Activated CD4-positive, CD25-positive, alpha-beta regulatory T cell (primary cell): ENCODE results near the gene GNB1L.
"Not testable (repeated sequence)": the region's sequence is repeated elsewhere in the genome, so short reads cannot be mapped to it uniquely, and the experiment has no call there.

Source experiments
- DNase-seq, 4 experiments: peaks; one replicate each; lab custom pipeline; 2025; lab: John Stamatoyannopoulos, UW

Gene GNB1L

DNA sequence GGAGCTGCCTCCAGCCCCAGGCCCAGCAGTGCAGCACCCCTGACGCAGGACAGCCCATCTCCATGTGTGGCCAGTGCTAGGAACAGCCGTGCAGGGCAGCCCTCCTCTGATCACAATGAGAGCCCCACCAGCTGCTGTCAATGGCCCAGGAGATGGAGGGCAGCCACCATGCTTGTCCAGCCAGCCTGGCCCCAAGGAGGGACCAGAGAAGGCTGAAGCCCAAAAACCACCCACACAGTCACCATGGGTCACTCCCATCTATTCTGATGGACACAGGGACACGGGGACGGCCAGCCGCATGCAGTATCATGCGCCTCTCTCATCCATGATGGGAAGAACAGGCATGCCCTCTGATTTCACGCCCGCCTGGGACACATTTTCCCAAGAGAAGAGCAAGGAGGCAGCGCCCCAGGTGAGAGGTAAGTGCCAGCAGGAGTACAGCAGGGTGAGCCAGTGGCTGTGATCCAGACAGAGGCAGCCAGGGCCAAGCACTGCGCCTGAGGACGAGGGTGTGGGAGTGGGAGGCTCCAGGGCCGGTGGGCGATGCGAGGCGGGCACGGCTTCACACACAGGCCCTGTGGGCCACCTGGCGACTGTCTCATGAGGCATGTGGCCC, 33.6 kb upstream of the GNB1L start:
- no peak for DNase-seq

- DNase-seq, result no peak
Observed at GRCh38 chr22:19887256-19887985, 32.7 kb upstream of the GNB1L start.

- DNase-seq, result no peak
Observed at GRCh38 chr22:19886605-19887255, 32.1 kb upstream of the GNB1L start.

DNA sequence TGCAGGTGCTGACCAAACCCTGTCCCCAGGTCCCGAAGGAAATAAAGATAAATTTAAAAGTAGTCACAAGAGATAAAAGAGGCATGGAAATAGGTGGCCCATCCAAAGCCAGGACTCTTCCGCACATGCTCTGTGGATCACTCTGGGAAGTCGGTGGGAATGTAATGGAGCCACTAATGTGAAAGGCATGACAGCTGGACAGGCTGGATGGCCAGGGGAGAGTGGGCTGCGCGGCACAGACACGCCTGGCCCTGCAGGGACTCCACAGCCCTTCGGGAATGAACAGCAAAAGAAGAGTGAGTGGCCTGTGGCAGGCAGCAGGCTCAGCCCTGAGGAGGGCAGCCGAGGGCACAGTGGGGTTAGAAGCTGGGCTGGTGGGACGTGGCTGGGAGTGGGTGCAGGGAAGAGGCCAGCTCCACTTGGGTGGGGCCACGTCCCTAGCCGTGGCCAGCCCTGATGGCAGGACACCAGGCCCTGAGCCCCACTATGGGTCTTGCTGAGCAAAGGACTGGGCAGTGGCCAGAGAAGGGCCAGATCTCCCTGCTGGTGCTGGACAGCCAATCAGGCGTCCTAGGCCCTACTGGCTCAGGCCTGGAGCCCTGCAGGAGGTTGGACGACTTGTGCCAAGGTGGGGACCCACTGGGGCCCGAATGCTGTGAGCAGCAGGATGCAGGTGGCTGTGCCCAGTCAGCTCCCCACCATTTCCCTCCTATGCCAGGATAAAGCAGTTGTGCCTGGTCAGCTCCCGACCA, 31.3 kb upstream of the GNB1L start:
- DNase-seq, result no peak

DNA sequence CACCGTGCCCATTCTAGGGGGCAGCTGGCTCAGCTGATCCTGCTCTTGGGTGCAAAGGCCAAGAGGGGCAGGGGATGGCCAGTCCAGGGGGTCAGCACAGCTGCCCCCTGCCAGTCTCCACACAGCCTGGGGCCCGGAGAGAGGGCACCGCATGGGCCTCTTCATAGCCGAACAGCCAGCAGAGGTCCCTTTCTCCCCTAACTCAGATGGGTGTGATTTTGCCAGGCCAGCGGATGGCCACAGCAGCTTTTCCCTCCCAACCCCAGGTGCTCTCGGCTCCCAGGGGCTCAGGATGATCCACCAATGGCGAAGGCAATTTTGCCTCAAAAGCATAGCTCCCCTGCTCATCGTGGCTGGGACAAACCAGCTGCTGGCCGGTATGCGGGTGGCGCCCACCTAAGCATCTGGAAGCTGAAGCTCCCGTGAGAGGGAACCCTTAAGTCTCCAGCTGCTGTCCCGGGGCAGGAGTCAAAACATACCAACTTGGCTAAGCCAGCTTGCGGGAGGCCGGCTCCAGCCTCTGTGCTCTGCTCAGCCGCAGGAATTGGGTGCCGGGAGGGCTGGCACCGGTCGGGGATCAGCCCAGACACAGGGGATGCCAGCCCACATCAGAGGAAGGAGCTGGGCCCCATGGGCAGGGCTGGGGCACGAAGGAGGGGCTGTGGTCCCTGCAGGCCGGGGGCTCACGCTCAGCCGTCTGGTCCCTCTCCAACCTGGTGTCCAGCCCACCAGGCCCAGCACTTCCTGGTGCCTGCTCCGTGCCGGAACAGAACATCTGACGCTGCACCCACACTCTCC, 30.5 kb upstream of the GNB1L start:
- DNase-seq, result no peak

DNA sequence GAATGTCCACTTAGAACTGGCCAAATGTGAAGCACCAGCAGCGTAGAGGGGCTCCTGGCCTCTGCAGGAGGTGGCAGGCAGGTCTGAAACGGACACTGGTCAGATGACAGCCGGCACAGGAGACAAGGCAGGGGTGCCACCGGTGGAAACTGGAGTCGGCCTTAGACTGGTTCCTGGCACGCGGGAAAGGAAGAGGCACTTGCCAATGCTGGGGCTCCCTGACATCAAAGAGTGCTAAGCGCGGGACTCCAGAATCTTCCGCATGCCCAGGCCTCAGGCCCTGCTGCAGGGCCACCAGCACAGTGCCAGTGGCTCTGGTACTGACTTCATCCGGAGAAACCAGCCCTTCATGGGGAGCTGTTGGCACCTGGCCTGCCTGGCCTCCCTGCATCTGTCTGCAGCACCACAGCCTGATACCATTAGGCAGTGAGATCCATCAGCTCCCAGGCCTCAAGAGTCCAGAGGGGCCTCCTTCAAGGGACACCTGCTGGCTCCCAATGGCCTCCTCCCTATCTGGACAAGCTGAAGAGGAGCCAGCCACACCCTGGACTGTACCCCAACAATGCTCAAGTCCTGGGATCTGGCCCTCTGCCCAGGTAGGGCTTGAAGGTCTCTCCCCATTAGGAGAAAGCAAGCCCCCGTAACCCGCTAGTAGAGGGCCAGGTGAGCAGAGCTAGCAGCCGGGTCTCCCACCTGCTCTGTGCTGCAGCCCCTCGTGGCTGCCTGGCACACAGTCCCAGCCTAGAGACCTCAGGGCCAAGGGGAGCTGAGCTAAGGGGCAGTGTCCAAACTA, 29.7 kb upstream of the GNB1L start:
- DNase-seq, result no peak

DNA sequence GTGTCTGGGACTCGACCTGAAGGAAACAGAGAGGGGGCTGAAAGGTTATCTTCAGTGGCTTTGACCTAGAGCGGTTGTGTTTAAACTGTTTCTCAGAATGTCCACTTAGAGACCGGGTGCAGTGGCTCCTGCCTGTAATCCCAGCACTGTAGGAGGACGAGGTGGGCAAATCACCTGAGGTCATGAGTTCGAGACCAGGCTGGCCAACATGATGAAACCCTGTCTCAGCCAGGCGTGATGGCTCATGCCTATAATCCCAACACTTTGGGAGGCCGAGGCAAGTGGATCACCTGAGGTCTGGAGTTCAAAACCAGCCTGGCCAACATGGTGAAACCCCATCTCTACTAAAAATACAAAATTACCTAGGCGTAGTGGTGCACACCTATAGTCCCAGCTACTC, 28.8 kb upstream of the GNB1L start:
- not testable (repeated sequence) for DNase-seq

DNA sequence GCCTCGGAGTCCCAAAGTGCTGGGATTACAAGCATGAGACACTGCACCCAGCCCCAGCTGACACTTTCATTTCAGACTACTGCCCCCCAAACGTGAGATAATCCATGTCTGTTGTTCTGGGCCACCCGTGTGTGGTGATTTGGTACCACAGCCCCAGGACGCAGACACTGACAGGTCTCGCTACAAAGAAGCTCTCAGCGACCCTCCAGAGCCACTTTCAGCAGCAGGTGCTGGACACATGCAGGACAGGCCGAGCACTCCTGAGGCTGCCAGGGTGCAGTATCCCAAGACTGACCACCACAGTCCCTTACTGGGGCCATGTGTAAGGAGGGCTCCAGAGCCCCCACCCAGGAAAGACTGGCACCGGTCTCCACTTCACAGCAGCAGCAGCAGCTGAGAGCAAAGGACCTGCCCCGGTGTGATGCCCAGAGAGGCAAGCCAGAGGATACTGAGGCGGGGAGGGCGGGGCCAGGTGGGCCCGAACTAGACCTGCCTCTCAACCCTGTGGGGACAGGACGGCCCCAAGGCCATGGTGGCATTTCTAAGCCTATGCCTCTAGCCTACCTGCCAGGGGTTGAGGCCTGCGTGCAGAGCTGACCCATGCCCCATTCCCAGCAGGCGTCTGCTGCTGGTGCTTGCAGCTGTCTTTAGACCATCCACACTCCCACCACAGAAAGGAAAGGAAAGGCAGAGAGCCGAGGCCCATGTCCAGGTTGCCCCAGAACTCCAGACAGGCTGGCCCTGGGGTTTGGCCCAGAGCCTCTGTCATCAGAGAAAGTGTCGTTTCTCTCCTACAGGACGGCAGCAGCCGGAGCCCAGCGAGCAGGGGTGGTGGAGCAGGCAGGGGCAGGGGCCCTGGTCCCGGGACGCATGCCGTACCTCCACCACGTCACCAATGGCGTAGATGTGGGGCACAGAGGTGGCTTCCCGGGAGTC, 28.0 kb upstream of the GNB1L start:
- DNase-seq, result no peak

GRCh38 chr22:19880786-19881569, 26.3 kb upstream of the GNB1L start:
- no peak for DNase-seq

GRCh38 chr22:19879992-19880785, 25.5 kb upstream of the GNB1L start:
- DNase-seq, result no peak

DNA sequence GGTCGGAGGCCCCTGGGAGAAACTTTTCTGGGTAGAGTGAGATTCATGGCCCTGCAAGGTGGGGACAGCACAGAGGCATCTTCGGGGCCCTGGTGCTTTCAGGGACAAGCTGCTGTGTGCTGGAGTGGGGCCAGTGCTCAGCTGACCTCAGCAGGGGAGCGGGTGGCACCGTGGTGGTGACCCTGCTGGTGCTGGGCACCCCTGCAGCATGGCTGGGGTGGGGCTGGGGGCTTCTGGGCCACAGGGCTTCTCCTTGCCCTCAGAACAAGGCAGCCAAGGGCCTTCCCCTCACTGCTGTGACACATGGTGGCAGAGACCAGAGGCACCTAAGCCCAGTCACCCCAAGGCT, 24.9 kb upstream of the GNB1L start:
- no peak for DNase-seq

DNA sequence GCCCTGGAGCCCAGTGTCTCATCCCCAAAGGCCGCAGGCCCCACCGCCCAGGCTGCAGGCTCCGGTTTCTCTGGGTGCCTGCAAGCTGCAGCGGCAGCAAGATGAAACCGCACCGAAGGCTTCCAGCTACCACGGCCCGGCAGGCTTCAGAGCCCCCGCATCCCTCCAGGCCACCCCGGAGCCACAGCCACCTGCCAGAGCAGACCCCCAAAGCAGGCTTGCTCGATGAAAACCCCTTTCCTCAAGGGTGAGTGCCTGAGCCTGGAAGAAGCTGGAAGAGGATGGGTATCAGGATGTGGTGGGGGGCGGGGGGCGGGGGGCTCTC, 24.5 kb upstream of the GNB1L start:
- DNase-seq, result no peak

DNA sequence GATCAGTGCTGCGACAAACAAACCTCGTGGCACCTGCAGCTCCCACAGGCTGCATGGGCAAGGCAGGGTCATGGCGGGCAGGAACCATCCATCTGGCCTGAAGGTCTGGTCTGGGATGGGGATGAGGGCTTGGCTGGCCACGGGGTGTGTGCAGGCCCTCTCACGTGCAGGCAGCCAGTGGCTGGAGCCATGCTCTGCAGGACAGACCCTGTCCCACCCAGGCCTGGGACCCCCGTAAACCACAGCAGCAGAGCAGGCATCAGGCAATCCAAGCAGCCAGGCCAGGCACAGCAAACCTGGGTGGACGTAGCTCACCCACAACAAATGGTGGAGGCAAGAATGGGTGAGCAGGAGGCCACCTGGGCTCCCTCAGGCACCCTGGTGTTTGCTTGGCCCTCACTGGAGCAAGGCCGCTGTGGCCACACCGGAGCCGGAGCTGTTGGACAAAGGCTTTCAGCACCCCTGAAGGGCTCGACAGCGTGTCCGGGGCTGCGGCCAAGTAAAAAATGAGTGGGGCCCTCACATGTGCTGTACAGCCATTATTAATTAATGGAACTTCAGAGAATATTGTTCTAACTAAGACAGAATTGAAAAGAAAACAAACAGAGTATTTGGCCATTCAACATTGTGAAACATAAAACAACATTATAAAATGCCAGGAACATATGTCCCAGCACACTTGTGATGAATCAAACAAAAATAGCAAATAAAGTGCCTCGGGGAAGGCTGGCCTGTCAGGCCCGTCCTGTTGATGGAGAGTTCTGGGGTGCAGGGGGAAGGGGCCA, 24.0 kb upstream of the GNB1L start:
- no peak for DNase-seq

DNA sequence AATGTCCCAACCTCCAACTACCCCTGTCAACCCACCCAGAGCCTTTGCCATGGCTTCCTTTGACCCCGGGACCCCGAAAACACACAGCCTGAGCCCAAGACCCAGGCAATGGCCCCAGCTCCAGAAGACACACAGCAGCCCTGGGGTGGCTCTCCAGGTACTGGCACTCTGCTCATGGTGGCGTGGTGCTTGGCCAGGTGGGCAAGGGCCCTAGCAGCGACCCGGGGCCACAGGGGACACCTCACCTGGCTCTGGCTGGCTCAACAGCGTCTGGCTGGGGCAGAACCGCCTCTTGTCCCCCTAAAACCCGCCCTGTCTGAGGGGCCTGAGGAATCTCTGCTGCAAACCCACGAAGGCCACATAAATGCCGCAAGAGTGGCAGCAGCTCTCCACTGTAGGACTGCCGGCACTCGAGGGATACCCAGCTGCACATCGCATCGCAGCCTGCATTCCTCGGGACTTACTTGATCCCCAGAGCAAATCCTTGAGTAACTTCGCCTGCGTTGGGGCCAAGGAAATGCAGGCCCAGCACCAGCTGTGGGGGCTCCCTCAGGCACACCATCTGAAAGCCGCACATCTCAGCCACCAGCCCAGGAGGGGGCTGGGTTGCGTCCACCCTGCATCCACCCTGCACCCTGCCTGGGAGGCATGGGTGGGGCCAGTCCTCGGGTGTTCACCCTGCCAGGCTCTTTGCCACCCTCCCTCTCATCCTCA, 23.1 kb upstream of the GNB1L start:
- DNase-seq, result no peak

DNA sequence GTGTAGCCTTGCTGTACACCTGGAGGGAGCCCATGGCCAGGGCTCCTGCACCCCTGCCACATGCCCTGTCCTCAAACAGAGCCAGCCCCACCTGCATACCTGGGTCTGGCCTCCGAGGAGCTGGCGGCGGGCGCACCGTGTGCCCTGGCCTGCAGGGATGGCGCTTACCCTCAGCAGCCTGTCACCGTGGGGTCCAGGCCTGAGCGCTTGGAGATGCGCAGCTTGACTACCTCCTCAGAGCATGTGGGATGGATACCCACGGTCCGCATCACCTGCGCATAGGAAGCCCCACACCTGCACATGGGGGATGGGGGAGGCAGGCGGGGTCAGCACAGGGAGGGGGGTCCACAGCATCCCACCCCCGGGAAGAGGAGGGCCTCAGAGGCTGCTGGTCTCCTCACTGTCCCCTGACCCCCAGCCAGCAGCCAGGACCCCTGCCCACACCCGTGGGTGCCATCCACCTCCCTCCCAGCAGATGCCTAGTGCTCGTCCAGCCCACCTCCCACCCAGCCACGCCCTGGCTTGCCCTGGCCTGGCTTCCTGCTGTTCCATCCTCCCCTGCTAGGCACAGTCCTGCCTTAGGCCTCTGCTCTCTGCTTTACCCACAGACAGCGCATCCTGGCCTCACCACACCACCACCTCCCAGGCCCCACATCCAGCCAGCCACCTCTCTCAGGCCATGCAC, 22.4 kb upstream of the GNB1L start:
- no peak for DNase-seq

- DNase-seq, result no peak
Observed at GRCh38 chr22:19876314-19876940, 21.8 kb upstream of the GNB1L start.
